Measurements from ENCODE around the gene EHD3. TPM values are rescaled to one million over a fixed set of nuclear protein-coding genes. Genes with fewer than 3 reads are reported as not detected.

The EHD3 gene
- total RNA-seq, 2 donors from 2014 or later, result 35.8 to 61.6 TPM

- Histone ChIP-seq H3K27ac (no peak overlapping the region), H3K4me1 (ENCODE audit: control insufficient read depth in 1 of 2, low read depth in 2 of 2) (no peaks in the 10 kb centered on the region), H3K4me3 (no peak overlapping the region), H3K9me3 (no peaks in the 10 kb centered on the region), H3K36me3 (no peaks in the 10 kb centered on the region), H3K27me3 (replicated peaks; ENCODE audit: insufficient read depth) (no peaks in the 10 kb centered on the region)
- no peak for TF ChIP-seq CTCF (IDR thresholded peaks at IDR 0.05)
- ATAC-seq (ENCODE audit: insufficient number of reproducible peaks, low FRiP score, low read depth) (no peak), DNase-seq (ENCODE audit: low spot score) (no peak)
These were observed 17.2 kb upstream of the EHD3 start for GRCh38 chr2:31216734-31217133.

GRCh38 chr2:31217465-31218200 lies 16.3 kb upstream of the EHD3 start, which contains the start of gene CAPN14:
Gene CAPN14, minus strand, starts transcription at chr2:31217515. Its CDS starts 12,068 bp downstream, at chr2:31205447.
- H3K27ac ChIP-seq, result no peak within 1 kb of the TSS
- DNase-seq (ENCODE audit: low spot score), result no peak

GRCh38 chr2:31219131-31219969 lies 14.6 kb upstream of the EHD3 start:
- H3K36me3 ChIP-seq, result no peaks in the 10 kb centered on the region
- no peaks in the 10 kb centered on the region for H3K27me3 ChIP-seq (replicated peaks; ENCODE audit: insufficient read depth)
- H3K4me1 ChIP-seq (ENCODE audit: control insufficient read depth in 1 of 2, low read depth in 2 of 2), result no peaks in the 10 kb centered on the region
- no peak overlapping the region for H3K27ac ChIP-seq
- no peaks in the 10 kb centered on the region for H3K9me3 ChIP-seq
- no peak for ATAC-seq (ENCODE audit: insufficient number of reproducible peaks, low FRiP score, low read depth)
- H3K4me3 ChIP-seq, result no peak overlapping the region
- TF ChIP-seq CTCF (IDR thresholded peaks at IDR 0.05), result no peak
- no peak for DNase-seq (ENCODE audit: low spot score)

More at GRCh38 chr2:31217465-31218200, 16.3 kb upstream of the EHD3 start, which contains the start of gene CAPN14:
- Histone ChIP-seq H3K36me3 (no peaks in the 10 kb centered on the region), H3K4me3 (no peak within 1 kb of the TSS), H3K27me3 (replicated peaks; ENCODE audit: insufficient read depth) (no peaks in the 10 kb centered on the region), H3K4me1 (ENCODE audit: control insufficient read depth in 1 of 2, low read depth in 2 of 2) (no peaks in the 10 kb centered on the region), H3K9me3 (no peaks in the 10 kb centered on the region)
- no peak for ATAC-seq (ENCODE audit: insufficient number of reproducible peaks, low FRiP score, low read depth)
- TF ChIP-seq CTCF (IDR thresholded peaks at IDR 0.05), result no peak

GRCh38 chr2:31221544-31221943 lies 12.4 kb upstream of the EHD3 start:
- Histone ChIP-seq H3K4me1 (ENCODE audit: control insufficient read depth in 1 of 2, low read depth in 2 of 2) (no peaks in the 10 kb centered on the region), H3K36me3 (no peaks in the 10 kb centered on the region), H3K27ac (no peak overlapping the region), H3K27me3 (replicated peaks; ENCODE audit: insufficient read depth) (no peaks in the 10 kb centered on the region), H3K9me3 (no peaks in the 10 kb centered on the region), H3K4me3 (no peak overlapping the region)
- ATAC-seq (ENCODE audit: insufficient number of reproducible peaks, low FRiP score, low read depth), result no peak
- DNase-seq (ENCODE audit: low spot score), result no peak
- no peak for TF ChIP-seq CTCF (IDR thresholded peaks at IDR 0.05)

- Histone ChIP-seq H3K36me3 (no peaks in the 10 kb centered on the region), H3K27me3 (replicated peaks; ENCODE audit: insufficient read depth) (no peaks in the 10 kb centered on the region), H3K27ac (no peak overlapping the region), H3K9me3 (no peaks in the 10 kb centered on the region), H3K4me1 (ENCODE audit: control insufficient read depth in 1 of 2, low read depth in 2 of 2) (no peaks in the 10 kb centered on the region), H3K4me3 (no peak overlapping the region)
- DNase-seq (ENCODE audit: low spot score) (no peak), ATAC-seq (ENCODE audit: insufficient number of reproducible peaks, low FRiP score, low read depth) (no peak)
- TF ChIP-seq CTCF (IDR thresholded peaks at IDR 0.05), result no peak
These were observed 11.9 kb upstream of the EHD3 start for GRCh38 chr2:31222071-31222470.
